PC-9 (cell line): ENCODE measurements around the gene DDX41. TPM values are rescaled to one million over a fixed set of nuclear protein-coding genes. Genes with fewer than 3 reads are reported as not detected.

Experiments
- BruUV-seq: library from RNA; stranded (reverse); fragments of 400-500 nt; replicated peaks from 2 replicates; lab custom pipeline; 2021; lab: Mats Ljungman, UMichigan
- CTCF ChIA-PET: fragments of 300-600 bp; sonication (Branson Sonifier 250); formaldehyde crosslinking; loops from one replicate; lab custom pipeline; 2022; ENCODE audit warnings: antibody characterized with exemption; lab: Charles Lee
- POLR2A ChIA-PET: fragments of 300-600 bp; sonication (Branson Sonifier 250); formaldehyde crosslinking; loops from one replicate; lab custom pipeline; 2022; ENCODE audit warnings: antibody characterized with exemption; ENCODE audit not compliant: unreplicated experiment; lab: Charles Lee
- DNase-seq, 2 experiments: peaks; one replicate each; pipeline versions ENCODE4 v3.0.0 to v3.0.0-alpha.2; 2015 to 2022; ENCODE audit warnings: mixed read lengths in 1 of 2
- H2AFZ ChIP-seq: fragments of 200-600 bp; sonication (generic); 2 replicates; pipeline ENCODE4 v1.8.1; 2017; ENCODE audit warnings: antibody characterized with exemption
- H3F3A ChIP-seq: fragments of 200-600 bp; sonication (generic); 2 replicates; pipeline ENCODE4 v1.8.1; 2017; ENCODE audit warnings: antibody characterized with exemption, mild to moderate bottlenecking, low read depth; ENCODE audit not compliant: insufficient read depth
- H3K27ac ChIP-seq: fragments of 200-600 bp; sonication (generic); 2 replicates; pipeline ENCODE4 v1.6.1; 2016; ENCODE audit warnings: mixed run types
- H3K27me3 ChIP-seq: fragments of 200-600 bp; sonication (generic); 2 replicates; pipeline ENCODE4 v1.6.1; 2016; ENCODE audit warnings: low read depth, mixed run types; ENCODE audit not compliant: insufficient read depth
- H3K36me3 ChIP-seq: fragments of 200-600 bp; sonication (generic); 2 replicates; pipeline ENCODE4 v1.6.1; 2016; ENCODE audit warnings: low read depth, mixed run types
- H3K4me1 ChIP-seq: fragments of 200-600 bp; sonication (generic); replicated peaks from 2 replicates; pipeline ENCODE4 v1.6.1; 2016; ENCODE audit warnings: mixed run types; ENCODE audit not compliant: insufficient read depth
- H3K4me2 ChIP-seq: fragments of 200-600 bp; sonication (generic); 2 replicates; pipeline ENCODE4 v1.6.1; 2017; ENCODE audit warnings: mixed run types
- H3K4me3 ChIP-seq: fragments of 200-600 bp; sonication (generic); 2 replicates; pipeline ENCODE4 v1.6.1; 2016; ENCODE audit warnings: mixed run types
- H3K79me2 ChIP-seq: fragments of 200-600 bp; sonication (generic); 2 replicates; pipeline ENCODE4 v1.6.1; 2017; ENCODE audit warnings: low read depth, mixed run types
- H3K9me2 ChIP-seq: fragments of 200-600 bp; sonication (generic); 2 replicates; pipeline ENCODE4 v1.8.1; 2017; ENCODE audit warnings: mild to moderate bottlenecking; ENCODE audit not compliant: insufficient read depth
- H3K9me3 ChIP-seq: fragments of 200-600 bp; sonication (generic); 2 replicates; pipeline ENCODE4 v1.8.1; 2016; ENCODE audit warnings: low read depth; ENCODE audit not compliant: insufficient read depth
- H4K20me1 ChIP-seq: fragments of 200-600 bp; sonication (generic); 2 replicates; pipeline ENCODE4 v1.8.1; 2017; ENCODE audit not compliant: insufficient read depth
- CTCF ChIP-seq: fragments of 200-600 bp; sonication (generic); conservative IDR thresholded peaks from 2 replicates; pipeline ENCODE4 v1.6.1; 2017; ENCODE audit warnings: mixed run types, antibody characterized with exemption, mild to moderate bottlenecking, moderate library complexity
- EZH2 ChIP-seq: fragments of 200-600 bp; sonication (generic); IDR thresholded peaks from 2 replicates; pipeline ENCODE4 v1.8.0; 2017; ENCODE audit warnings: antibody characterized with exemption, low read depth
- intact Hi-C: fragments of 100-400 bp; cut with micrococcal nuclease; formaldehyde crosslinking; loops from one replicate; pipeline ENCODE4 v1.10.0; 2022; ENCODE audit not compliant: unreplicated experiment
- total RNA-seq: library from RNA; stranded (reverse); gene quantifications from 2 replicates; pipeline ENCODE4 v1.2.3, GENCODE V29; 2021

Gene DDX41
- total RNA-seq, 1 experiment from 2014 or later = 93.1 TPM

- ChIA-PET CTCF (no interaction called here), POLR2A (no interaction called here)
- H3K79me2 ChIP-seq = no peaks in the 10 kb centered on the region
- H3K9me3 ChIP-seq = no peaks in the 10 kb centered on the region
- no peaks in the 10 kb centered on the region for H3K9me2 ChIP-seq
- intact Hi-C loops = no loop called here
- H2AFZ ChIP-seq = no peak overlapping the region
- H3K4me2 ChIP-seq = no peak overlapping the region
- DNase-seq = no peak
- no peak overlapping the region for H3K27ac ChIP-seq
- BruUV-seq = no TSS peak
- H3K4me1 ChIP-seq = no peaks in the 10 kb centered on the region
- H3F3A ChIP-seq = peaks cover 13% of the 10 kb centered on the region; the same call in 1 of the 2 replicates
- H3K36me3 ChIP-seq = peaks cover 4% of the 10 kb centered on the region; the same call in 1 of the 2 replicates
- TF ChIP-seq CTCF (no peak), EZH2 (no peak)
- peaks cover 13% of the 10 kb centered on the region for H4K20me1 ChIP-seq
- H3K27me3 ChIP-seq = no peaks in the 10 kb centered on the region
- no peak overlapping the region for H3K4me3 ChIP-seq
Observed at GRCh38 chr5:177462021-177462670, 54.6 kb downstream of the DDX41 start.

Other genes starting within 250 kb of the DDX41 start
- 16.9 and 25.2 TPM in 2 replicates for gene RAB24, start 213.2 kb downstream of the DDX41 start, total RNA-seq
- gene PRELID1, start 213.2 kb downstream of the DDX41 start, total RNA-seq = 189 and 209 TPM in 2 replicates
- 50.0 and 54.8 TPM in 2 replicates for gene MXD3, start 205.1 kb downstream of the DDX41 start, total RNA-seq
- 129 and 153 TPM in 2 replicates for gene LMAN2, start 165.3 kb downstream of the DDX41 start, total RNA-seq
- 11.9 and 13.6 TPM in 2 replicates for gene RGS14, start 159.0 kb downstream of the DDX41 start, total RNA-seq
- 0.28 TPM in 1 of 2 replicates, not detected in the other for gene SLC34A1, start 132.5 kb downstream of the DDX41 start, total RNA-seq
- not detected in 2 replicates for gene PFN3, start 116.3 kb downstream of the DDX41 start, total RNA-seq
- gene F12, start 107.4 kb downstream of the DDX41 start, total RNA-seq = 14.5 and 17.0 TPM in 2 replicates
- 82.3 and 124 TPM in 2 replicates for gene GRK6, start 90.3 kb downstream of the DDX41 start, total RNA-seq
- 22.2 and 31.7 TPM in 2 replicates for gene PRR7, start 70.1 kb downstream of the DDX41 start, total RNA-seq
- gene DBN1, start 43.3 kb downstream of the DDX41 start, total RNA-seq = 144 and 181 TPM in 2 replicates
- 167 and 202 TPM in 2 replicates for gene PDLIM7, start 19.4 kb downstream of the DDX41 start, total RNA-seq
- gene DOK3, start 7.1 kb downstream of the DDX41 start, total RNA-seq = 12.2 and 12.3 TPM in 2 replicates
- gene FAM193B, start 37.6 kb upstream of the DDX41 start, total RNA-seq = 70.4 and 102 TPM in 2 replicates
- gene TMED9, start 75.2 kb upstream of the DDX41 start, total RNA-seq = 168 and 173 TPM in 2 replicates
- gene B4GALT7, start 83.2 kb upstream of the DDX41 start, total RNA-seq = 27.9 and 29.5 TPM in 2 replicates